GM21390 (cell line): ENCODE measurements around the gene PTGR1.
A peak's percentile ranks its signal among the peaks of the same experiment; 100 is the strongest.
"Not testable (repeated sequence)": the region's sequence is repeated elsewhere in the genome, so short reads cannot be mapped to it uniquely, and the experiment has no call there.

Experiments
- ATAC-seq: cut with Tn5 transposase; IDR thresholded peaks from one replicate; pipeline ENCODE4 v1.9.1; 2021; ENCODE audit not compliant: unreplicated experiment

PTGR1 gene

DNA sequence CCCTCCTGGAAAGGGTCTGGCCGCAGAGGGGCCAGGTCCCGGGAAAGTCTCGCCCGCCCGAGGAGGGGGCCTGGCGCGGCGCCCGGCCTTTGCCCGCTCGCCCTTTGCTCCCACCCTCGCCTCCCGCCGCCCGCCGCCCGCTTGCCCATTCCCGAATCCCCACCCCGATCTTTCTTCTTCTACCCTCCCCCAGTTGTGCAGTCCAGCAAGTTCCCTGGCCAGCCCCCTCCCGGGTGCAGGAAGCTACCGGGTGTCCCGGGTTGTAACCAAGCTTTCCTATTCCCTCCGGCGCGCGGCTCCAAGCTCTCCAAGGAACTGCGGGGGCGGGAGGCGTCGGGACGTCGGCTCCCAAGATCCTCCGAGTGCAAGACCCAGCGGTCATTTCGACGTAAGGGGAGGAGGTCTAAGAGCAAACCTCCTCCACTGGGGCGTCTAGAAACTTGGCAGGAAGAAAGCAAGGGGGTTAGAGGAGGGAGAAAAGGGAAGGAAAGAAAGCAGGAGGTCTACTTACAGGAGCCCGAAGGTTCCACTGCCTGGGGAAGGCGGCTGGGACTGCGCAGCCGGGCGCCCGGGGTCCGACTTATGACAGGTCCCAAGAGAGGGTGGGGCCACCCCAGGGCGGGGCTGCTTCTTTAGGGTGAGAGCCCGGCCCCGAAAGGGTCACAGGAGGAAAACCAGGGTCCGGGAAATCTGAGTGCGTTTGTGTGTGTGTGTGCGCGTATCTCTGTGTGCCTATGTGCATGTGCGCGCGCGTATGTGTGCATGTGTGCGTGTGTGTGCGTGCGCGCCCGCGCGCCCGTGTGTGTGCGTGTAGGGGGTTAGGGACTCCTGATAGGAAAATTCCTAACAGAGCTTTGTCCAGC, at the start of gene PTGR1:
Gene PTGR1, minus strand, starts transcription at position 556 of the 863 bp plus-strand sequence. CDS start 2,225 bp downstream, outside the sequence.
- ATAC-seq = peak; percentile 35

DNA sequence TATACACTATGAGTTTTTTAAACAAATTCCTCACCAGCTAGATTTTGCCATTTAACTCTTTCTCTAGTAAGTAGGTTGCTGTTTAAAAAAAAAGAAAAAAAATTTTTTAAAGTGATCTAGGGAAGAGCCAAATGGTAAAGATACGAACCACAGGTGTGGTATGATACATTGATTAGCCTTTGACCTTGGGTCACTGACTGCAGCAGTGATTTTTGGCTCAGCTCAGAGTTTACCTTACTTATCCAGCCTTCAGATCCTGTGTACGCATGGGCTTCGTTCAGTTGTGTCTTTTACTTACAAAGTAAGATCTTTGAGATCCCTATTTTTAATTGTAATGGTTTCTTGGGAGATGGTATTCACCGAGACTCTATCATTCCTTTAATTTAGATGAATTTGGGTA, 49.6 kb upstream of the PTGR1 start:
- ATAC-seq = no peak

DNA sequence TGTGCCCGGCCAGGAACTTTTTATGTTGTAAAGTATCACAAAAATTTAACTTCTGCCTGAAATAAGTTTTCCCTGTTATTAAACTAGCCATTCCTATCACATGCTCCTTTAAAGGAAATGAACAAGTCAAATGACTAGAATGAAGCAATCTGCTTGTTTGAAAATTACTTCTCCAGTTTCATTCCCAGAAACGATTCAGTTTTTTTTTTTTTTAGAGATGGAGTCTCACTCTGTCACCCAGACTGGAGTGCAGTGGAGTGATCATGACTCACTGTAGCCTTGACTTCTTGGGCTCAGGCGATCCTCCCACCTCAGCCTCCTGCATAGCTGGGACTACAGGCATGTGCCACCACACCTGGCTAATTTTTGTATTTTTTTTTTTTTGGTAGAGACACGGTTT, 48.6 kb upstream of the PTGR1 start:
- no peak for ATAC-seq

DNA sequence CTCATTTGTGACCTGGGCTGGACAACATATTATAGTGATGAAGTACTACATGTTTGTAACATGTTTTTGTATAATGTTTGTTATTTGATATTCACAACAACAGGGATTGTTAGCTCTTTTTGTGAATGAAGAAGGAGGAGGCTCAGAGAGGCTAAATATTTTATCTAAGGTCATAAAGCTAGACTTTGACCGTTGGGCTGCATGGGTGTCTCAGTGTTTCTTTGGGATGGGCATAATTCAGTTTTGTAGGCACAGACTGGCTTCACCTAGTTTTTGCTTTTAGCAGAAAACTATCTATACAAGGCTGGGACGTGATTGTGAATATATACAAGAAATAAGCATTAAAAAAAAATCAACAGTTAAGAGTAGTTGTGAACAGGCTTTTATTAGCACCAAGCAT, 47.0 kb upstream of the PTGR1 start:
- no peak for ATAC-seq

DNA sequence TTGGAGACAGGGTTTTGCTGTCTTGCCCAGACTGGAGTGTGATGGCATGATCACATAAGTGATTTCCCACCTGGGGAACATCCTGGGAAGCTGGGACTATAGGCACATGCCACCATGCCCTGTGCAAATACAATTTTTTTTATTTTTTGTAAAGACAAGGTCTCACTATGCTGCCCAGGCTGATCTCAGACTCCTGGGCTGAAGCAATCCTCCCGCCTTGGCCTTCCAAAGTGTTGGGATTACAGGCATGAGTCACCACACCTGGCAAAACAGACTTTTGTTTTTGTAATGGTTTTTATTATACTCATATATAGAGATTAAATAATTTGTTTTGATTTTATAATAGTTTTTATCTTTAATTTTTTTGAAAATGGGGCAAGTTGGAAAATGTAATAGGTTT, 46.4 kb upstream of the PTGR1 start:
- no peak for ATAC-seq

DNA sequence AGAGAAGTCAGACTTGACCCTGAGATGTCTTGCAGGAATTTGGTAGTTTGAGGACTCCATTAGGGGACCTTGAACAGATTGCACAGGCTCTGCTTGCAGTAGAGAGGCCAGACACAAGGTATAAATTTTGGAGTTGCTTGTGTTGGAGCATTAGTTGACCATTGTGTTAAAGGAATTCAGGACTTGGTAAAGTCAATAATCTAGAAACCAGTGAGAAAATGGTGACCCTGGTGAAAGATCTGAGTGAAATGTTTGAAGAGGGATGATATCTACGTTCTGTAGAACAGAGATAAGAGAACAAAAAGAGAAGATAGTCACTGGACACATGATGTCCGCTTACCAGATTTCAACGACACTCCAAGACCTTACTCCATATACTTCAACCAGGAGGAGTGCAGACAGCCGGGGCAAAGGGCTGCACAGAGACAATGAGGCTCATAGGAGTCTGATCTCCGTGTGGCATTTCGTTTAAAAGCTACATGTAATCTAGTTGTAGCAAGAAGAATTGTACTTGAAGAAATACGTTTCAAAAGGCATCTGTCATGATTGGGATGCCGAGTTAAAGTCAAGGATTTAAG, 44.8 kb upstream of the PTGR1 start:
- no peak for ATAC-seq

DNA sequence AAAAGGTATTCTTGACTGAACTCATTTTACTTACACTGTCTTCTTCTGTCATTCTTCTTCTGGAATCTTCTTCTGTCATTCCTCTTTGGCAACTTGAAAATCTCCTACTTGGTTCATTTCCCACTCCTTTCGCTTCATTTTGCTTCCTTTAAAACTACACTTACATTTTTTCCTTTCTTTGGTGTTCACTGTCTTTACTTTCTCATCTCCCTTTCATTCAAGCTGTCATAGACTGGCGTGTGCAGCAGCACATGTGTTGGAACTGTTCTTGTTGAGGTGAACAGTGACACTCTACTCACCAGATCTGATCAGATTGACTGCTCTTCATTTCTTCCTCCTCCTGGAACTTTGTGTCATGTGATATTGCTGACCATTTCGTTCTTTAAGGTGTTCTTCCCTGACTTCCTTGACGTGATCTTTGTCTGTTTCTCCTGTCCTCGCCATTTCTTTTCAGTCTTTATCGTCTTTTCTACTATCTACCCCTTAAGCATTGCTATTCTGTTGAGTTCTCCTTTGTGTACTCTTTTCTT, 38.0 kb upstream of the PTGR1 start:
- no peak for ATAC-seq

DNA sequence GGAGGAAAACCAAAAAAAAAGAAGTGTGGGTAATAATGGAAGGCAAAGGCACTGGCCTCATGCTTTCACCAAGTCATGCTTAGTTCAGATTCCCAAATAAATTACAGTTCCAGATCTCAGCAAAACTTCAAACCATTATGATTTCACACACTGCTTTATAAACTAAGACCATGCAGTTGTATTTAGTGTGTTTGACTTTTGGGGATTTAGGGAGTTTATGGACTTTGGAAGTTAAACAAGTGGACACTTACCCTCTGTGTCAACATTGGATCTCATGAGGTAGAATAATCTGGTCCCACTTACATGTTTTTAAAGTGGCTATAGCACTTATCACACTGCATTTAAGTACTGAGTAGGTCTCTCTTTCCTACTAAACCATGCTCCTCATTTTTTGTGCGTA, 35.4 kb upstream of the PTGR1 start:
- no peak for ATAC-seq

DNA sequence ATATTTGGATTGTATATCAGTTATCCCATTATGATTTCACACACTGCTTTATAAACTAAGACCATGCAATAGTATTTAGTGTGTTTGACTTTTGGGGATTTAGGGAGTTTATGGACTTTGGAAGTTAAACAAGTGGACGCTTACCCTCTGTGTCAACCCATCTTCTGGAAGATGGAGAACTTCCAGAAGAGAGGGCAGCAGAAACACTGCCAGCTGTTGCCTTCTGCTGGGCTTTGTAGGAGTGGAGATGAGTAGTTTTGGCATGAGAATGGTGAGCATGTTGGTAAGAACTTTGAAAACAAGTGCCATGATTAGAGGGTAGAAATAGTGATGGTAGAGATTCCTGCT, 33.9 kb upstream of the PTGR1 start:
- ATAC-seq = no peak

DNA sequence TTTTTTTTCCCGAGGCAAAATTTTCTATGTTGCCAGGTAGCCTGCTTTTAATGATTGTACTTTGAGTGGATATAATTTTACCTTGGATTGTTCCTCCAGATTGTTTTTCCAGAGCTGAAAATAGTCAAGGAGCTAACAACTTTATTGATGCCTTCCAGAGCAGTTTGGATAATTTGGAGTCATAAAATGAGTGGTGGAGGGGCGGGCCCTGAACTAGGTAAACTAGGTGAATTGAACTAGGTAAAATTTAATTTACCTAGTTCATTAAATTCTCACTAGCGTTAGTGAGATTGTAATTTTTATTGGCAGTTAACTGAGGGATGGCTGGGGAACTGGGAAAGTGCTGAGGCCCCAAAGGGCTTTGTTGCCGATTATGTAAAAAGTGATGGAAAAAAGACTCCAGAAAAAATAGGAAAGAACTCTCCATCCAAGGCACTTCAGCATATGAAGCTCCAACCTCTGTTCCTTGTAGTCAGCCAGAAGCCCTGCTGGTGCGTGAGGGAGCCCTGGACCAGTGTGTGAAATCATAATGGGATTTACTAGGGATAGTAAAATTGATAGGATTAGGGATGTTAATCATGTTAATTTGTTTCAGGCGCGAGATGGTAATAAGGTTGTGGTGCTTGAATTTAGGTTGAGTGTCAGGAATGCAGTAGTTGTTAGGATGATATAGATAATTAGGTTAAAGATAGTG, 33.4 kb upstream of the PTGR1 start:
- ATAC-seq = no peak

DNA sequence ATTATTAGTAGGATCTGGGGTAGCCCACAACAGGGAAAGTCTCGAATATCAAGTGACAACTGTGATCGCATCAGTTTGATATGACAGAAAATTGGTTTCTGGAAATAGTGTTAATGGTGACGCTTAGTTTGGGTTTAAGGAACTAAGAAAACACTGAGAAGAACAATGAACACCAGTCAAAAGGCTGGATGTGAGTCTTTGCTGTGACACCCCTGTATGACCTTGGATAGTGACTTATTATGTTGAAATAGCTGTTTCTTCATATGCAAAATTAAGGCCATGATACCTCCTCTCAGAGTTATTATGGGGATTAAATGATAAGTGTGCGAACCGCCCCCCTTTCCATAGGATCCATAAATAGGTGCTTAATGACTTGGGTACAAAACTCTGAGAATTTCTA, 32.6 kb upstream of the PTGR1 start:
- ATAC-seq = no peak

DNA sequence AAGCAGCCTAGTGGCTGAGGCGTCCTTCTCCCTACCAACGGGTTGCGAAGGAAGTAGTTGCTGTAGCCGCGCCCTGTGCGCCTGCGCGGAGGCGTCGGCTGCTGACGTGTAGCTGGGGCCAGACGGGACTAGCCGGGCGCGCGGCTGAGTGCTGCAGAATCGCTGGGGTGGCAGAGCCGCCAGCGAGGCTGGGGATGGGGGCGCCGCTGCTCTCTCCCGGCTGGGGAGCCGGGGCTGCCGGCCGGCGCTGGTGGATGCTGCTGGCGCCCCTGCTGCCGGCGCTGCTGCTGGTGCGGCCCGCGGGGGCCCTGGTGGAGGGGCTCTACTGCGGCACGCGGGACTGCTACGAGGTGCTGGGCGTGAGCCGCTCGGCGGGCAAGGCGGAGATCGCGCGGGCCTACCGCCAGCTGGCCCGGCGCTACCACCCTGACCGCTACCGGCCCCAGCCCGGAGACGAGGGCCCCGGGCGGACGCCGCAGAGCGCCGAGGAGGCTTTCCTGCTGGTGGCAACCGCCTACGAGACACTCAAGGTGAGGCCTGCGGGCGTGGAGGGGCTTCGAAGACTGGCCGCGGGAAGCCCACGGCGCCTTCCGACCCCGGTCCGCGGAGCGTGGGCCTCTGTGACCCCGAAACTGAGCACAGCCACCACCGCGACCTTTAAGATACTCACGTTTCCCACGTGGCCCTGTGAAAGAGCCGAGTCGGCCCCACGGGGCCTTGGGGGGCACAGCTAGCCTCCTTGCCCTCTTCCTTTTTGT, 31.9 kb upstream of the PTGR1 start, which contains the start of gene DNAJC25:
Gene DNAJC25, plus strand, starts transcription at position 121 of the 758 bp plus-strand sequence. Its CDS starts 74 bp downstream, at position 195.
- ATAC-seq = peak; percentile 97

DNA sequence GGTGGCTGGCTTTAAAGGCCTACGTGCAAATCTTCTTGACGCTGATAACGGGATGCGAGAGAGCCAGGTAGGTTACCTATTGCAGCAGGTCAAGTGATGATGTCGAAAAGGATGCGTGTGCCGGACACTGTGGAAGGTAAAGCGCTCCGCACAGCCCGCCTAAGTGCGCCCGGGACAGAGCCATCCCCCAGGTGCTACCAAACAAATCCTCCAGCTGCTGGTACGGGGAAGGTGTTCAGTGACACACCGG, 31.4 kb upstream of the PTGR1 start:
- ATAC-seq = no peak

DNA sequence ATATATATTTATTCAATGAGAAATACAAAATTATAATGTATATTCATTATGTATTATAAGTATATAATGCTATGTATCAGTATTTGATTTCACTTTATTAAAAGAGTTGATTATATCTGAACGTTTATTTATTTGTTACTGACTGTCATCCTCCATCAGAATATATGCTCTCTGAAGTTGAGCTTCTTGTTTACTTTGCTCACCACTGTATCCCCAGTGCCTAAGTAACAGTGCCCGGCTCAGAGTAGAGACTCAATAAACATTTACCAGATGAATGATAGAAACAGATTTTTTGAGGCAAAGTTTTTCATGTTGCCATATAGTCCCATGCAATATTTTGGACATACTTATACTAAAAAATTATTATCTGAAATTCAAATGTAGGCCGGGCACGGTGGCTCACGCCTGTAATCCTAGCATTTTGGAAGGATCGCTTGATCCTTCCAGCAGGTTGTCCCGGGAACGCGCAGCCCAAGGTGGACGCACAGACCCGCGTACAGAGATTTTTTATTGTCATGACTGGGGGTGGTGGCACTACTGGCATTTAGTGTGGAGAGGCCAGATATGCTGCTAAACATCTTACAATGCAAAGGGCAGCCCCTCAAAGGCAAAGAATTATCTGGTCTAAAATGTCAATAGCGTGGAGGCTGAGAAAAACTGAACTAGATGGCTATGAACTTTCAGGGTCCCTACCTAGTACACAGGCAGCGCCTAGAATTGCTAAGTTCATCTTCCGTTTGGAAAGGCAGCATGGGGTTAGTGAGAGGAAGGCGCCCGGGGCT, 30.9 kb upstream of the PTGR1 start:
- peak; percentile 27 for ATAC-seq

DNA sequence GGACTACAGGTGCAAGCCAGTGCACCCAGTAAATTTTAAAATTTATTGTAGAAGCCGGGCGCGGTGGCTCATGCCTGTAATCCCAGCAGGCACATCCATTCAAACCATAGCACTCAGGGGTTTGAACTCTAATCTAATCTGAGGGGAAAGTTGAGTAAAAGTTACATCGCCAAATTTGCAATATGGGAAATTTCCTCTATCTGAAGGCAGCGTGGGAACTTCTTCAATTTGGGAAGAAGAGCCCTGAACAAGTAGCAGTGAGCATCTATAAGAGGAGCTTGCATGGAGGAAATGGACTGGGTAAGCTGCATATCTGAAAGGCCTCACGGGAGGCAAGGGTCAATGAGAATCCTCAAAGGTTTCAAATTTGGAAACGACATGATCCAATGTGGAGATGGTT, 29.0 kb upstream of the PTGR1 start:
- ATAC-seq = no peak

DNA sequence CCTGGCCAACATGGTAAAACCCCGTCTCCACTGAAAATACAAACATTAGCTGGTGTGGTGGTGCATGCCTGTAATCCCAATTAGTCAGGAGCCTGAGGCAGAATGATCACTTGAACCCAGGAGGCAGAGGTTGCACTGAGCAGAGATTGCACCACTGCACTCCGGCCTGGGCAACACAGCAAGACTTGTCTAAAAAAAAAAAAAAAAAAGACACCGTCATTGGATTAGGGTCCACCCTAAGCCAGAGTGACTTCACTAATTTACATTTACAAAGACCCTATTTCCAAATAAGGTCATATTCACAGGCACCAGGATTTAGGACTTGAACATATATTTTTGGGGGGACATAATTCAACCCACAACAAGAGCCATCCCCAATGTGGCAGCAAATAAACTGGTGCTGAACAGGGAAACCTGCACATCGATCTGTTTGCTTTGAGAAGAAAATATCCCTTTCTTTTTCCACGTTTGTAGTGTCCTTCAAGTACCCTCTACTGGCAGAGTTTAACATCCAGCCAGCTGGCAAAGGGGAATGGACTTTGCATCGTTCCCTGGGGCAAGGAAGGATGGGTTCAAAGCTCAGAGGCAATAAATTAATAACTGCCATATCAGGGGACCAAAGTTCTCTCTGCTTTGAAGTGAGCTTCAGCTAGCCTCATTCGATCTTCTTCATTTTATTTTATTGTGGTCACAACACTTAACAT, 28.0 kb upstream of the PTGR1 start:
- ATAC-seq = no peak

DNA sequence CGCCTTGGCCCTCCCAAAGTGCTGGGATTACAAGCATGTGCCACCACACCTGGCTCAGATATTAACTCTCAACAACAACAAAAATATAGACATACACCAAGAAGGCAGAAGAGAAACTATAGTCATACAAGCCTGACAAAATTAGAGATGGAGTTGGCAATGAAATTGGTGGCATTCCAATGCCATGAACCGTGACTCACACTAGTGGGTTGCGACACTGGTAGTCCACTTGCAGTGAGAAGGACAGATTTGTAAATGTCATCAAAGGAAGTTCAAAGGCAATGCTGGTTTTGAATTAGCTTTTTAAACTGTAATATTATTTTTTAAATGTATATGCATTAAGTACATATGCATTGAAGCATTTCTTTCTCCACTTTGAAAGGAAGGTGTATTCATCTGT, 23.2 kb upstream of the PTGR1 start:
- ATAC-seq = no peak

DNA sequence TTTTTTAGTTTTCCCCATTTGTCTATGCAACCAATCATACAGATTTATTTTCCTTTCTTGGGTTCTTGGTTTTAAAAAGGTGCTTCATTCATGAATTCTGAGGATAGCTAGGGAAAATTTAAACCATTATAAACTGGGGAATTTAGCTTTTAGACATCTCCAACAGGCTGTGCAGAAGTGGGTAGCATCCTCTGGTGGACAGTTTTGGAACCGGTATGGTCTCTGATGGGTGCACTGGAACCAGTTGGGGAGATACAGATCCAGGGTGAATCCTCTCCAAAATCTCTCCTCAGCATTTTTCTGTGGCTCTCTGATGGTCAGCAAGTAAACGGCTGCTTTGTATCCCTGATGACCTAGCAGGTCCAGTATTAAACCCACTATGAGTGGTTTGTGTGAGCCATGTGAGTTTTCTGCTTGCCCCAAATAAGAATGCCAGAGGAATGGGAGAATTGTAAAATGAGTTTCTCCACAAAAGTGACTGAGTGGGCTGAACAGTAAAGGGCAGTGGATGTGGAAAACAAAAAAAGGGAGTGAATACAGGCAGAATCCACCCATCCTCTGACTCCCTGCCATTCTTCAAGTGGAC, 22.5 kb upstream of the PTGR1 start:
- no peak for ATAC-seq

DNA sequence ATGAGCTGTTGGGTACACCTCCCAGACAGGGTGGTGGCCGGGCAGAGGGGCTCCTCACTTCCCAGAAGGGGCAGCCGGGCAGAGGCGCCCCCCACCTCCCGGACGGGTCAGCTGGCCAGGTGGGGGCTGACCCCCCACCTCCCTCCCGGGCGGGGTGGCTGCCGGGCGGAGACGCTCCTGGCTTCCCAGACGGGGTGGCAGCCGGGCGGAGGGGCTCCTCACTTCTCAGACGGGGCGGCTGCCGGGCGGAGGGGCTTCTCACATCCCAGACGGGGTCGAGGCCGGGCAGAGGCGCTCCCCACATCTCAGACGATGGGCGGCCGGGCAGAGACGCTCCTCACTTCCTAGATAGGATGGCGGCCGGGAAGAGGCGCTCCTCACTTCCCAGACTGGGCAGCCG, 17.9 kb upstream of the PTGR1 start:
- not testable (repeated sequence) for ATAC-seq

DNA sequence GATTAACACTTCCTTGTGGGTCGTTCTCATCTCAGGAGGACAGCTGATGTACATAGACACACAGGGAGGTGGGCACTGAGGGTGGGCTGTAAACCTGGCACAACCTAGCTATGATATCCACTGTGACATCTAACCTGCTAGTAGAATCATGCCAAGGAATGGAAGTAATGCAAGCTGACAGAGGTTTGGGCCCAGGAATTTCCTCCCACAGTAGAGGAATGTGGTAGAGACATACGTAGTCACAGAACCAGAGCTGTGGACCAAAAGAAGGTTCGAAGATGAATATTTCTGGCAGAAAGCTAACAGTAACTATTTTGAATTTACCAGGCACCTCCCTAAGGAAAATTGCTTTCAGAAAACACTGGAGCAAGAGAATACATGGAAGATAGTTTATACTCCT, 16.5 kb upstream of the PTGR1 start:
- no peak for ATAC-seq
